ENCODE results near the gene GALR2.

The GALR2 gene

DNA sequence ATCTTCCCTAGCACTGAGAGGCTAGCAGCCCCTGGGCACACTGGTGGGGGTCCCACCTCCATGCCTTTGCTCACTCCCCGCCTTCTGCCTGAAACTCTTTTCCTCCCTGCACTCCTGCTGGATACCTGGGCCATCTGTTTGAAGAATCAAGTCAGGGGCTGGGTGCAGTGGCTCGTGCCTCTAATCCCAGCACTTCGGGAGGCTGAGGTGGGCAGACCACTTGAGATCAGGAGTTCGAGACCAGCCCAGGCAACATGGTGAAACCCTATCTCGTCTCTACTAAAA is 50.8 kb downstream of the GALR2 start:
- H3K27ac ChIP-seq (ENCODE audit: low read depth, low read length) = no peak overlapping the region
- H3K9ac ChIP-seq (ENCODE audit: low read length in 5 of 5) = no peak overlapping the region
- H3K4me1 ChIP-seq (ENCODE audit: control insufficient read depth in 5 of 5, insufficient read depth in 5 of 5, low read length in 5 of 5) = peaks cover 0 to 20% (median 20%) of the 10 kb centered on the region in 5 donors
- no peaks in the 10 kb centered on the region for H3K9me3 ChIP-seq (ENCODE audit: control insufficient read depth in 5 of 5, low read length in 5 of 5)
- H3K36me3 ChIP-seq (ENCODE audit: control insufficient read depth in 5 of 5, insufficient read depth in 5 of 5, low read length in 5 of 5) = no peaks in the 10 kb centered on the region
- H3K4me3 ChIP-seq (ENCODE audit: low read depth in 1 of 5, low read length in 5 of 5) = no peak overlapping the region
- H3K27me3 ChIP-seq (ENCODE audit: control insufficient read depth in 5 of 5, insufficient read depth in 4 of 5, low read length in 5 of 5) = peaks cover 0 to 4% (median 2%) of the 10 kb centered on the region in 5 donors

DNA sequence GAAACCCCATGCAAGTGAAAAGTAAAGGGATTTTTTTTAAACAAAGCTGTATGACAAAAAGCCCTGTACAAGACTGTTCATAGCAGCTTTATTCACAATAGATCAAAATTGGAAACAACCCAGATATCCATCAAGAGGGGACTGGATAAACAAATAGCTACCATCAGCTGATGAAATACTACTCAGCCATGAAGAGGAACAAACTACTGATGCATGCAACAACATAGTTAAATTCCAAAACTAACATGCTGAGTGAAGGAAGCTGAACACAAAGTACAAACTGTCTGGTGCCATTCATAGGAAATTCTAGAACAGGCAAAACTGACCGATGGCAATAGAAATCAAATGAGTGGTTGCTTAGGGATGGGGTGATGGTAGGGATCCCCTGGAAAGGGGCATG is 51.3 kb downstream of the GALR2 start:
- H3K36me3 ChIP-seq (ENCODE audit: control insufficient read depth in 5 of 5, insufficient read depth in 5 of 5, low read length in 5 of 5) = no peaks in the 10 kb centered on the region
- no peak overlapping the region for H3K27ac ChIP-seq (ENCODE audit: low read depth, low read length)
- peaks cover 0 to 23% (median 20%) of the 10 kb centered on the region in 5 donors for H3K4me1 ChIP-seq (ENCODE audit: control insufficient read depth in 5 of 5, insufficient read depth in 5 of 5, low read length in 5 of 5)
- H3K9ac ChIP-seq (ENCODE audit: low read length in 5 of 5) = no peak overlapping the region
- no peaks in the 10 kb centered on the region for H3K9me3 ChIP-seq (ENCODE audit: control insufficient read depth in 5 of 5, low read length in 5 of 5)
- H3K27me3 ChIP-seq (ENCODE audit: control insufficient read depth in 5 of 5, insufficient read depth in 4 of 5, low read length in 5 of 5) = peaks cover 0 to 8% (median 8%) of the 10 kb centered on the region in 5 donors
- H3K4me3 ChIP-seq (ENCODE audit: low read depth in 1 of 5, low read length in 5 of 5) = no peak overlapping the region
